HG02943 (cell line): ENCODE measurements around the gene ANXA8L1.
"Not testable (repeated sequence)": the region's sequence is repeated elsewhere in the genome, so short reads cannot be mapped to it uniquely, and the experiment has no call there.

Experiments
- ATAC-seq: cut with Tn5 transposase; IDR thresholded peaks from one replicate; pipeline ENCODE4 v1.9.1; 2021; ENCODE audit warnings: mild to moderate bottlenecking, low read depth, moderate library complexity; ENCODE audit not compliant: unreplicated experiment

Gene ANXA8L1

GRCh38 chr10:46375406-46375805 is at the start of gene ANXA8L1:
TSS of gene ANXA8L1 (plus strand) at chr10:46375776. CDS start at chr10:46375852, 76 bp downstream.
- ATAC-seq = not testable (repeated sequence)

- no peak for ATAC-seq
These were observed 49.5 kb upstream of the ANXA8L1 start for GRCh38 chr10:46326066-46326465.

- ATAC-seq = no peak
These were observed 48.6 kb upstream of the ANXA8L1 start for GRCh38 chr10:46326971-46327370.

- no peak for ATAC-seq
These were observed 47.9 kb upstream of the ANXA8L1 start for GRCh38 chr10:46327685-46328084.

GRCh38 chr10:46328853-46329689 is 46.5 kb upstream of the ANXA8L1 start:
- ATAC-seq = no peak

GRCh38 chr10:46329690-46330016 is 45.9 kb upstream of the ANXA8L1 start:
- no peak for ATAC-seq

- no peak for ATAC-seq
These were observed 44.7 kb upstream of the ANXA8L1 start for GRCh38 chr10:46330894-46331293.

GRCh38 chr10:46365484-46365883 is 10.1 kb upstream of the ANXA8L1 start:
- not testable (repeated sequence) for ATAC-seq

- not testable (repeated sequence) for ATAC-seq
These were observed 8.4 kb upstream of the ANXA8L1 start for GRCh38 chr10:46367209-46367608.

GRCh38 chr10:46367666-46368240 is 7.8 kb upstream of the ANXA8L1 start:
- not testable (repeated sequence) for ATAC-seq

GRCh38 chr10:46368956-46369355 is 6.6 kb upstream of the ANXA8L1 start:
- ATAC-seq = not testable (repeated sequence)

GRCh38 chr10:46374410-46374809 is 1.2 kb upstream of the ANXA8L1 start:
- not testable (repeated sequence) for ATAC-seq

GRCh38 chr10:46377022-46377421 is 1.4 kb downstream of the ANXA8L1 start:
- ATAC-seq = not testable (repeated sequence)

GRCh38 chr10:46377651-46378050 is 2.1 kb downstream of the ANXA8L1 start:
- not testable (repeated sequence) for ATAC-seq

- ATAC-seq = not testable (repeated sequence)
These were observed 2.5 kb downstream of the ANXA8L1 start for GRCh38 chr10:46378108-46378507.

- ATAC-seq = not testable (repeated sequence)
These were observed 3.8 kb downstream of the ANXA8L1 start for GRCh38 chr10:46379233-46379848.

- not testable (repeated sequence) for ATAC-seq
These were observed 10.3 kb downstream of the ANXA8L1 start for GRCh38 chr10:46385858-46386257.

GRCh38 chr10:46386694-46387093 is 11.1 kb downstream of the ANXA8L1 start:
- not testable (repeated sequence) for ATAC-seq

GRCh38 chr10:46387309-46387902 is 11.8 kb downstream of the ANXA8L1 start:
- ATAC-seq = not testable (repeated sequence)

GRCh38 chr10:46391422-46391821 is 15.8 kb downstream of the ANXA8L1 start:
- not testable (repeated sequence) for ATAC-seq
